GM04504 (cell line): Measurements from ENCODE around the gene PUSL1.
A peak's percentile ranks its signal among the peaks of the same experiment; 100 is the strongest.
"Not testable (repeated sequence)": the region's sequence is repeated elsewhere in the genome, so short reads cannot be mapped to it uniquely, and the experiment has no call there.

ENCODE experiments used
- DNase-seq: peaks from one replicate; pipeline ENCODE4 v3.0.0-alpha.2; 2012; ENCODE audit warnings: low read depth

The PUSL1 gene

DNA sequence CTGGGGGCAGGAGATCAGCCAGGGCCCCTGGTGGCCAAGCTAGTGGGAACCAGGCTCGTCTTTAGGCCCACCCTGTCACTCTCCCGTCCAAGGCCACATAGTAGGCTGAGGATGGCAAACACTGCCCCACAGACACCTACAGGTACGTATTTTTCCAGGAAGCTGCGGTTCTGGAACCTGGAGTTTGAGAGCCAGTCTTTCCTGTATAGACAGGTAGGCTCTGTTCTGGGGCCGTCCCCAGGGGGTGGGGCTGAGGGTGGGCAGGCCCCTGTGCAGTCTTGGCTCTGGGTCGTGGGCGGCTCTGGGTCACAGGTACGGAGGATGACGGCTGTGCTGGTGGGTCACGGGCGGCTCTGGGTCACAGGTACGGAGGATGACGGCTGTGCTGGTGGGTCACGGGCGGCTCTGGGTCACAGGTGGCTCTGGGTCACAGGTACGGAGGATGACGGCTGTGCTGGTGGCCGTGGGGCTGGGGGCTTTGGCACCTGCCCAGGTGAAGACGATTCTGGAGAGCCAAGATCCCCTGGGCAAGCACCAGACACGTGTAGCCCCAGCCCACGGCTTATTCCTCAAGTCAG lies 2.2 kb downstream of the PUSL1 start:
- no peak for DNase-seq

DNA sequence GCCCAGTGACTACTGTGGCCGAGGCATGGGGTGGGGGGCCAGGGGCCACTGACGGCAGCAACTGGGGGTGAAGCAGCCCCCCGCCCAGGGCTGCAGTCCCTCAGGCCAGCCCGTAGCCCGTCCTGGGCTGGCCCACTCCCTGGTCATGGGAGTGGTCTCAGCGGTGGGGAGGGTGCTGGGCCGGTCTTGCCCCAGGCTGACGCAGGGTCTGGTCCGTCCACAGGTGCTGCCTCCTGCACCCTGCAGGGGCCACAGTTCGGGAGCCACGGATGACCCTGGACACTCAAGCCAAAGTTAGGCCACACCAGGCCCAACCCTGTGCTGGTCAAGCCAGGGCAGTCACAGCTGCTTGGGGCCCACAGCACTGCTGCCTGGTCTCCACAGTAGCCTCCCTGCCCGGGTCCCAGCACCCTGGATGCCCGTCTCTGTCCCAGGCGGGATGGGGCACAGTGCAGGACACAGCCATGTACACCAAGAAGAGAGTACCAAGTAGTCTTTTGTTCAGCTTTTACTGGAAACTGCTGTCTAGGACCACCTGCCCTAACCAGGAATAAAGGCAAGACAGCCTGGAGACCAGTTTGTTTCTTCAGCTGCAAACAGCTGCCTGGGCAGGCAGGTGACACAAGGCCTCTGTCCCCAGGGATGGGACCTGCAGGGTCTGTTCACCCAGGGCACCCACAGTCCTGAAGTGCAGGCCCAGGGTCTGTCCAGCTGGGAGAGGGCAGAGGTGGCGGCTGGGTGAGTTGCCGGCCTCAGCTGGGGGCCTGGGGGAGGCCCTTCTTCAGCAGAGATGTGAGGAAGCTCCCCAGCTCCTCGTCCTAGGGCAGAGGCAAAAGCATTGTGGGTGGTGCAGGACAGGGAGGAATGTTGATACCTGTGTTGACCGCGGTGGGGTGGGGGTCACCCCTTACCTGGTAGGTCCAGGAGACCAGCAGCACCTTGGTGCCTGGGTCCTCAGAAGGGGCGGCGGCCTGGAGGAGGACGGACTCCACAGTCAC lies 3.0 kb downstream of the PUSL1 start:
- DNase-seq, result no peak

DNA sequence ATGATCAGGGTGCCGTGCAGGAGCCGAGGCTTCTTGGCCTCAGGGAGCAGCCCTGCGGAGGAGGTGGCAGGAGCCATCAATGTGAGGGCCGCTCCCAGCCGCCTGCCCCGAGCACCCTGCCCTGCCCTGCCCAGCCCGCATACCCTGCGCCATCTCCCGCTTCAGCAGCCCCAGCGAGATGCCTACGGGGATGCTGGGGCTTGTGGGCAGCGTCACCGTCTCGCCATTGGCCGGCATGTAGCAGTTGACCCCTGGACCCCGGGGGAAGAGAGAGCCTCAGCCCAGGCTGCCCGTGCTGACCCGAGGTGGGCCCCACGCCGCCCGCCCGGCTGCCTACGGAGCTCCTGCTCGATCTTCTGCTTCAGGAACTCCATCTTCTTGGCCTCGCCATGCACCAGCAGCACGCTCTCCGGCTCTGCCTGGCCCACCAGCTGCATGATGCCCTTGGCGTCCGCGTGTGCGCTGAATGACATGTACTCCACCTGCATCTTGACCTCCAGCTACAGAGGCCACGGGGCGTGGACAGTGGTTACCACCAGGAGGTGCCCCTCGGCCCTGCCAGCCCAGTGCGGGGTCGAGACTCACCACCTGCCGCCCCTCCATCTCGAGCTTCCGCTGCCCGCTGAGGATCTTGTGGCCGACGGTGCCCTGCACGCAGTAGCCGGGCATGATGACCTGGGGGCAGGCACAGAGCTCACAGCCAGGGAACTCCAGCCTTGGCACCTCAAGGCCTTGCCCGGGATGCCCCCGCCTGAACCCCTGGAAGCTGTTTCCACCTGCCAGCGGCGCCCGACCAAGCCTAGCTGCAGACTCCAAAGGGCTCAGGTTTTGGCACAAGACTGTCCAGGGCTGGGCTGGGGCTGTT lies 4.3 kb downstream of the PUSL1 start:
- no peak for DNase-seq

DNA sequence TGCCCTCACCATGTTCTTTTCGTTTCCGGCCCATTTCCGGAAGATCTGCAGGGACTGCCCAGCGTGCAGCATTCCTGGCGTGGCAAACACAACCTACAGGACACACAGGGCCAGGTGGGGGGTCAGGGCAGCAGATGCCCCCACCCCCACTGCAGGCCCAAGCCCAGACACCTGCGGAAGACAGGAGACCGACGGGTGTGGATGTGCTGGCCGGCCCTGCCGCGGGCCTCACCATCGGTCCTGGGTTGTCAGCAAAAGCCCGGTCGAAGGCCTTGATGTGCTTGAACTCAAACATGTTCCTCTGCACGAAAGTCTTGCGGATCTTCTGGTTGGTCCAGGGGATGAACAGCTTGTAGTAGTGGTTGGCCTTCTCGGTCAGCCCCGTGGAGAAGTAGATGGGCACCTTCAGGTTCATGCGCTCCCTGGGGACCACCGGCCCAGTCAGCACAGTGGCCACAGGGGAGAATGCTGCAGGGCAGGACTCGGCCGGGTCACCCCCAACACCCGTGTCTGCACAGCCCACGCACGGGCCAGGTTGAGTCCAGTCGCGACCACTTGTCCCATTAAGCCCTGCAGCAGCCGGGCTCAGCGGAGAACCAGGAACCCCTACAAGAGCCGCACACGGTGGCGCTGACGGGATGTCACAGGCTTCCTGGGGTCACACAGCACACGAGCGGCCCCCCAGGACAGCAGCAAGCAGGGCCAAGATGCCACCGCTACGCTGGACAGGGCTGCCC lies 5.3 kb downstream of the PUSL1 start:
- no peak for DNase-seq

DNA sequence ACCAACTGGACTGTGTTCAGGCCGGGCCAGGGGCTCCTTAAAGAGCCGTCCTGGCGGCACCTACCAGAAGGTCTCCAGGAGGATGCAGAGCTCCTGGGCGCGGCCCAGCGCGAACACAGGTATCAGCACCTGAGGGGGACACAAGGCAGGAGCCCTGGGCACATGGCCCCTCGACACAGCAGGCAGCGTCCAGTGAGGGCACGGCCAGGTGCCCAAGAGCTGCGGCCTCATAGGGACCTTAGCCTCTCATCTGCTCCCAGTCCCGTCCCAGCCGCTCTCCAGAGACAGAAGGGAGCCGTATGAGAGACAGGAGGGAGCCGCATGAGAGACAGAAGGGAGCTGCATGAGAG lies 5.8 kb downstream of the PUSL1 start:
- no peak for DNase-seq

DNA sequence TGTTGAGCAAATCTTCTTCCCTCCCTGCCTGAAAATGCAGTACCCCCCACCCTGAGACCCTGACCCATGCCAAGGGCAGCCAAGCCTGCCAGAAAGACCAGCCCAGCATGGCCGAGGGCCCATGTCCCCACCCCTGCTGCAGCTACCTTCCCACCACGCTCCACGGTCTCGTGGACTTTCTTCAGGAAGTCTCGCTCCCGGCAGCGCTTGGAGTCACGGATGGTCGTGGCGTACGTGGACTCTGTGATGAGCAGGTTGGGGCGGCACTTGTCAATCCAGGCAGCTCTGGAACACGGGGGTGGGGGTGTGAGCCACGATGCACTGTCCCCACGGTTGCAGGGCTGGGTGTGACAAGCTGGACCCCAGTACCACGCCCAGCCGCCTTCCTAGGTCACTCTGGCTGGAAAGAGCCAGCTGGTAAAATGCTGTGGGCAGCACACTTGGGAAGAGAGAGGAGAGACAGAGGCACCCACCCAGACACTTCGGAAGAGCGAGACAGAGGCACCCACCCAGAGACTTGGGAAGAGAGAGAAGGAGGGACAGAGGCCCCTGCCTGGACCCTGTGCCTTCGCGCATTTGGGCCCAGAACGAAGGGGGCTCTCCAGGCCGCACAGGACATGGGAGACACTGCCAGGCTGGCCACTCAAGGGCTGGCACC lies 6.4 kb downstream of the PUSL1 start:
- no peak for DNase-seq

DNA sequence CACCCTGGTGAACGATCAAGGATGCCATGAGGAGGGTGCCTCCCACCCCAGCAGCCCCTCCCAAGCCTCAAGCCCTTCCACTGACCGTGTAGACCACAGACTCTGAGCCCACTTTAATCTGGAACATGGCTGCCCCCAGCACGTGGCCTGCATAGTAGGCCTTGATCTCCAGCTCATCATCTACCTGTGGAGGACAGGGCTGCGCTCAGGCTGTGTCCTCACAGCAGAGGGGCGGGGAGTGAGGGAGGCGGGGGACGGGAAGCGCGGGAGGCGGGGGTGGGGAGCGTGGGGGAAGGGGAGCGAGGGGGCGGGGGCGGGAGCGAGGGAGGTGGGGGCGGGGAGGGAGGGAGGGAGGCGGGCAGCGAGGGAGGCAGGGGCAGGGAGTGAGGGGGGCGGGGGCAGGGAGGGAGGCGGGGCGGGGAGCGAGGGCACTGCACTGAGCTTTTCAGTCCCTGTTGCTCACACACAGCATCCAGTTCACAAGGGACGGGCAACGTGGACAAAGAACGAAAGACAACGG lies 7.1 kb downstream of the PUSL1 start:
- DNase-seq, result no peak

DNA sequence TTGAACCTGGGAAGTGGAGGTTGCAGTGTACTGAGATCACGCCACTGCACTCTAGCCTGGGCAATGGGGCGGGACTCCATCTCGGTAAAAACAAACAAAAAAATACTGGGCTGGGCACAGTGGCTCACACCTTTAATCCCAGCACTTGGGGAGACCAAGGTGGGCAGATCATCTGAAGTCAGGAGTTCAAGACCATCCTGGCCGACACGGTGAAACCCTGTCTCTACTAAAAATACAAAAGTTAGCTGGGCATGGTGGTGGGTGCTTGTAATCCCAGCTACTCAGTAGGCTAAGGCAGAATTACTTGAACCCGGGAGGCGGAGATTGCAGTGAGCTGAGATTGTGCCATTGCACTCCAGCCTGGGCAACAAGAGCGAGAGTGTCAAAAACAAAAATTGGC lies 7.8 kb downstream of the PUSL1 start:
- DNase-seq, result not testable (repeated sequence)

DNA sequence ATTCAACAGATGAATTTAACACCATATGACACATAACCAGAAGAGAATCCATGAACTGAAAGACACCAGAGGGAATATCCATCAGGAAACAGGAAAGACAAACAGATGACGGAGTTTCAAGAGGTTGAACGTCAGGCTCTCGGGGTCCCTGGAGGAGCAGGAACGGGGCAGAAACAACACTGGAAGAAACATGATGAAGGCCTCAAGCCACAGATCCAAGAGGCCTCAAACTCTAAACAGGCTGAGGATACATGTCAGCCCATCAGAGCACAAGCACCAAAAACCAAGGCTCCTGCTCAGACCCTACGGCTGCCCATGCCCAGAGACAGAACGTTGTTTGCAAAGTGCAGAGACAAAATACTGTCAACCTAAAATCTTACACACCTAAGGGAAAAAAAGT lies 9.0 kb downstream of the PUSL1 start:
- no peak for DNase-seq

DNA sequence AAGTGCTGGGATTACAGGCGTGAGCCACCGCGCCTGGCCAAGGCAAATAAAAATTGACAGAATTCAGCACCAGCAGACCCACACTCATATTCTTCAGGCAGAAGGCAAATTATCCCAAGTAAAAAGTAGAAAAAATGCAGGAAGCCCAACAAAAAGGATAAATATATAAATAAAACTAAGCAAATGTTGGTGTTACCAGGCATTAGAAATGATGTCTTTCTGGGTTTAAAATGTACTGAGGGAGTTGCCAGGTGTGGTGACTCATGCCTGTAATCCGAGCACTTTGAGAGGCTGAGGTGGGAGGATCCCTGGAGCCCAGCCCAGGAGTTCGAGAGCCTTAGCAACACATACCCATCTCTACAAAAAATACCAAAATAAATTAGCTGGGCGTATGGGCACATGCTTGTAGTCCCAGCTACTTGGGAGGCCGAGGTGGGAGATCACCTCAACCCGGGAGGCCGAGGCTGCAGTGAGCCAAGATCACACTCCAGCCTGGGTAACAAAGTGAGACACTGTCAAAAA lies 9.8 kb downstream of the PUSL1 start:
- DNase-seq, result peak; percentile 93

DNA sequence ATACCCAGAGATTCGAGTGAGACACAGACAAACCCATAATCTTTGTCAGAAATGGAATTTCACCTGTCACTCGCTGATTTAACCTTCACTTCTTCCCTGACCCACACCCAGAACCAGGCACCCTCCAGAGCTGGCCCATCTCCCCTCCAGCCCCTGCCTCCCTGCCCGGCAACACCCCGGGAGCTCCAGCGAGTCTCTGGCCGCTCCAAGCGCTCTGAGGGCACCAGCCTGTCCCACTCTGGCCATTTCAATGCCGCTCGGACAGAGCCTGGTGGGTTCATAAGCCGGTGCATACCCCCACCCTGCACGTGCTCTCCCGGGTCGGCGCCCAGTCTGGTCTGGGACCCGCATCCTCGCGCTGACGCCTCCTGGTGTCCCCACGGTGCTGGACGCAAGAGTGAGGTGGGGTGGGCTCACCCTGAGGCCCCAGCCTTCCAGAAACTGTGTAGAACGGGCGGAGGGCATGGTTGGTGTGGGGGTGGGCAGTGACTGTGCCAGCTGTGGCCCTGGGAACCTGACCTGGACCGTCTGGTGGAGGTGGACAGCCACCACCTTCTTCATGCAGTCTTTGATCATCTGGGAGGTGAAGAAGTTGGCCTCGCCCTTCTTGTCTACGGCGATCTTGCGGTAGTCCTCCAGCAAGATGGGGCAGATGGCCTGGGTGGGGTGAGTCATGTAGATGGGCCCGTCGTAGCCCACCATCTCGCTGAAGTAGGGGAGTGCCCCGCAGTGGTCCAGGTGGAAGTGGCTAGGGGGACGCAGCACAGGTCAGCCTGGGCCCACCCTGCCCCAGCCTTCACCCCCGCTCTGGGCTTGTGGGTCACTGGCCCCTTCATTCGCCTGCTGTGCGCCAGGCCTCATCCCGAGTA lies 10.6 kb downstream of the PUSL1 start:
- DNase-seq, result no peak

DNA sequence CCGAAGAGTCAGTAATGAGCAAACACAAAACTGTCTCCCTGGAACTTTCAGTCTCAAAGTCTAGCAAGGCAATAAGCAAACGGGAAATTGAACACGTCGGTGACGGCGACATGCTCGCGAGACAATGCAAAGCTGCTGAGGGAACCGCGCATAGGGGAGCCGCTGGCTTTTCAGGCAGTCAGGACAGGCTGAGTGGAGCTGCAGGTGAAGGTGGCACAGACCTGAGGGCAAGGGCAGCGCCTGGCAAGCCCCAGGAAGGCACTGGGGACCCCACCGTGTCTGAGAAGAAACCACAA lies 11.2 kb downstream of the PUSL1 start:
- no peak for DNase-seq

DNA sequence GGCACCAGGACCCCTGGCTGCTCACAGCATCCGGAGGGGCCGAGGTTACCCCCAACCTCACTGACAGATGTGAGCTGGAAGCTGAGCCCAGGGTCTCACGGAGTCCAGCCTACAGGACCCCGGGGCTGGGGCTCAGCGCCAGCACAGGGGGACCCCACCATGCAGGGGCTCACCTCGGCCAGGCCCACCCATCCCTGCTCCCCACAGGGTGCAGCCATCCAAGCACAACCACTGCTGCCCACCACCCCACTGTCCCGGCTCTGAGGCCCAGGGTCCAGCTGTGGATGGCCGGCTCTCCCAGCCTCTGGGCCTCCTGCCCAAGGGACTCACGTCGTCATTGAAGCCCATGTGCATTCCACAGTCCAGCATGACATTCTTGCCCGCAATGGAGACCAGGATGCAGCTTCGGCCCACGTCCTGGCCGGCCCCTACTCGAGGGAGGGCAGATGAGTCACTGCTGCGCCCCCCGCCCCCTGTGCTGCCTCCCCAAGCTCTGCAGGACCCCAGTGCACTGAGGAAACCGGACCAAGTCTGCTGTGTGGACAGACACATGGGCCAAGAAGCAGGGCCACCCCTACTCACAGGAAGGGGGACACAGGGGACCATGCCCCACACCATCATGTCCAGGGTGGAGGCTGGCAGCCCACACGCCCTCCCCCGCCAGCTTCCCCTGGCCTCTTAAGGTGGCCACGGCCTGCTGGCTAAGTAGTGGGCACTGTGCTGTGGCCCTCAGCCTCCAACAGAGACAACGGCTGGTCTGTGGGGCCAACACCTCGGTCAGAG lies 12.5 kb downstream of the PUSL1 start:
- DNase-seq, result no peak

DNA sequence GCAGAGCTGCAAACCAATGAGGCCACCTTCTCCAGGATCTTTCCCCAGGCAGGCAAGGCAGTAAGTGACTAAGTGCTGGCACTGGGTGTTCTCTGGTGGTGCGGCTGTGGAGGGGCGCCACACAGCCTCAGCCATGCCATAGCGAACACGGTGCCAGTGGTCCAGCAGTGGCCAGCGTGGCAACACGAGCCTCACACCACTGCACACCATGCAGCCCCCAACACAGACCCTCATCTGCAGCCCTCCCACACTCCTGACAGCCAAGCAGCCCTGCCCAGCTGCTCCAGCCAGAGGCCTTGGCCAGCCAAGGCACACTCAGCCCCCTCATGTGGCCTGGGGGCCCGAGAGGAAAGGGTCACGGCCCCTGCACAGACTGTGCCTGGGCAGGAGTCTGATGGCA lies 13.1 kb downstream of the PUSL1 start:
- DNase-seq, result no peak

DNA sequence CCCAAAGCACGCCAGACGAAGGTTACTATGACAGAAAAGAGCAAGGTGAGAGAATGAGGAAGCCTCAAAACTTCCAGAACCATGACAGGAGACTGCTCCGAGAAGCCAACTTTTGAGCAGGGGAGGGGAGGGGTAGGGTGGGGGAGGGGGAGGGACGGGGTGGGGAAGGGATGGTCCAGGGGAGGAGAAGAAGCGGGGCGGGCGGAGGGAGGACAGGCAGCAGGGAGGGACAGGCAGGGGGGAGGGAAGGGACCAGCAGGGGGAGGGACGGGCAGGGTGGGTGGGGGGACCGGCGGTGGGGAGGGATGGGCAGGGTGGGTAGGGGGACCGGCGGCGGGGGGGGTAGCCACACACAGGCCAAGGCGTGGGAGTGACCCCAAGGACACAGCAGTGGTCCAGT lies 14.0 kb downstream of the PUSL1 start:
- DNase-seq, result no peak

DNA sequence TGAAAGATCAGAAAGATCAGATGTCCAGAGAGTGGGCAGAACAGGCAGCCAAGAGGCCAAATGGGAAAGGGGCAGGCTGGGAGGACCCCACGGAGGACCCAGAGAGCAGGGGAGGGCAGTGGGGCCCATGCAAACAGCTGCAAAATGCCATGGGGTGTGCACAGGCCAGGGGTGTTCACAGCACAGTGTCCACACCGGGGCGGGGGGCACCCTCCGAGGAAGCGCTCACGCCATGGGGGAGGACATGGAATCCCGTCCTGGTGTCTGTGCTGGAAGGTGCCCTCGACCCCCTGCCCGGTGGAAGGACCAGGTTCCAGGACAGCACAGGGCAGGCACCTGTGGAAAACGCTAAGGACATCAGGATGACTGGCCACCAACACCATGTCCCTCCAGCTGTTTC lies 14.6 kb downstream of the PUSL1 start:
- DNase-seq, result no peak

DNA sequence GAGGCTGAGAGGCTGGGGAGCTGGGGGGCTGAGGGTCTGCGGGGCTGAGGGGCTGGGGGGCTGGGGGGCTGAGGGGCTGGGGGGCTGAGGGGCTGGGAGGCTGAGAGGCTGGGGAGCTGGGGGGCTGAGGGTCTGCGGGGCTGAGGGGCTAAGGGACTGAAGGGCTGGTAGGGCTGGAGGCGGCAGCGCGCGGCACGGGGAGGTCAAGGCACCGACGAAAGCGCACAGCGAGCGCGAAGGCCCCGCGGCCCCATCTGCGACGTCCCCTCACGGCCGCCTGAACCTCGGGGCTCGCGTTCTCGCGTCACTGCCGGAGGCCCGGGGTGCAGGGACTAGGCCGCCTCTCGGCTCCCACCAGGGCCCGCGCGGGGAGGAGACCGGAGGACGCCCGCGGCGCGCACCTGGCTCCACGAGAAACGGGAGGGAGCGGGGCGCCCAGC lies 15.7 kb downstream of the PUSL1 start:
- DNase-seq, result no peak

DNA sequence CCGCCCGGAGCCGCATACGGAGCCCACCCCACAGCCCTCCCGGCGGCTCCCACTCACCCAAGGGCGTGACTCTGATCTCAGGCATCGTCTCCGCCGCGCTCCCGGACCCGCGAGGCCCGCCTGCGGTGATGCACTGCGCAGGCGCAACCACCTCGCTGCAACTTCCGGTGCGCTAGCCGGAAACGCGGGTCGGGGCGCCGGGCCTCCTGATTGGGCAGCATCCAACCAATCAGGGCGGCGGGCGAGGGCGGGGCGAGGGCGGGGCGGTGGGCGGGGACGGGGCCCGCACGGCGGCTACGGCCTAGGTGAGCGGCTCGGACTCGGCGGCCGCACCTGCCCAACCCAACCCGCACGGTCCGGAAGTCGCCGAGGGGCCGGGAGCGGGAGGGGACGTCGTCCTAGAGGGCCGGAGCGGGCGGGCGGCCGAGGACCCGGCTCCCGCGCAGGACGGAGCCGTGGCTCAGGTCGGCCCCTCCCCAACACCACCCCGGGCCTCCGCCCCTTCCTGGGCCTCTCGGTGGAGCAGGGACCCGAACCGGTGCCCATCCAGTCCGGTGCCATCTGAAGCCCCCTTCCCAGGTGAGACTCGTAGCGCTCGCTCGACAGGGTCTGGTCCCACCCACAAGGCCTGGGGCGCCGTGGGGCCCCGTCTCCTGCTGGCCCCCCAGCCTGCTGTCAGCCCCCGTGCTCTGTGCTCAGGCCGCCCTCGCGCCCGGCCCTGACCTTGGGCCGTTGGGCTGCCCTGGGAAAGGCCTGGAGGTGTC lies 16.3 kb downstream of the PUSL1 start, which contains the start of the genes CPTP and INTS11:
CPTP (plus strand) TSS at position 279 of the 764 bp plus-strand sequence. CDS start 2,109 bp downstream, outside the sequence.
INTS11 (minus strand) TSS at position 137 of the 764 bp plus-strand sequence; CDS start at position 85, 52 bp downstream.
- DNase-seq, result peak; percentile 82
